Activated CD8-positive, alpha-beta T cell treated with anti-CD3 and anti-CD28 coated beads for 36 hours (primary cell): Measurements from ENCODE around the gene ODF2. TPM values are rescaled to one million over a fixed set of nuclear protein-coding genes. Genes with fewer than 3 reads are reported as not detected.

ENCODE experiments used
- ATAC-seq: fragments of 200-7000 bp; cut with Tn5 transposase; one replicate; pipeline ENCODE4 v1.10.0; 2021; ENCODE audit warnings: mild to moderate bottlenecking, moderate library complexity
- CTCF ChIA-PET: fragments of 350-600 bp; sonication (Branson Sonifier 250); formaldehyde crosslinking; loops from one replicate; lab custom pipeline; 2021; ENCODE audit warnings: antibody characterized with exemption; lab: Charles Lee
- POLR2A ChIA-PET: fragments of 350-600 bp; sonication (Branson Sonifier 250); formaldehyde crosslinking; loops from one replicate; lab custom pipeline; 2021; ENCODE audit warnings: antibody characterized with exemption; lab: Charles Lee
- DNase-seq: peaks from one replicate; pipeline ENCODE4 v3.0.0-alpha.2; 2020
- H3K27ac Mint-ChIP-seq: one replicate; pipeline ENCODE4 v1.8.0; 2021; ENCODE audit warnings: mild to moderate bottlenecking, mixed read lengths
- H3K27me3 Mint-ChIP-seq: one replicate; pipeline ENCODE4 v1.8.0; 2021; ENCODE audit warnings: mixed read lengths
- H3K36me3 Mint-ChIP-seq: one replicate; pipeline ENCODE4 v1.8.0; 2021; ENCODE audit warnings: low read depth, mixed read lengths
- H3K4me1 Mint-ChIP-seq: one replicate; pipeline ENCODE4 v1.8.0; 2021; ENCODE audit warnings: low read depth, mixed read lengths
- H3K4me3 Mint-ChIP-seq: one replicate; pipeline ENCODE4 v1.8.0; 2021; ENCODE audit warnings: mild to moderate bottlenecking, moderate library complexity, mixed read lengths
- H3K9me3 Mint-ChIP-seq: one replicate; pipeline ENCODE4 v1.8.0; 2021; ENCODE audit warnings: mixed read lengths
- CTCF ChIP-seq: fragments of 200-600 bp; IDR thresholded peaks from one replicate; pipeline ENCODE4 v1.8.0; 2022; ENCODE audit warnings: antibody characterized with exemption, mild to moderate bottlenecking
- intact Hi-C: fragments of 100-400 bp; cut with micrococcal nuclease; formaldehyde crosslinking; loops from one replicate; pipeline ENCODE4 v1.10.0; 2022
- total RNA-seq, 2 experiments: library from RNA; stranded (reverse); gene quantifications; one replicate each; pipeline ENCODE4 v1.2.3, GENCODE V29; 2021

ODF2 gene
- total RNA-seq, 2 experiments from 2014 or later: 79.3 to 83.6 TPM

GRCh38 chr9:128431207-128431606 lies 24.6 kb upstream of the ODF2 start:
- no peak for TF ChIP-seq CTCF
- intact Hi-C loops: no loop called here
- ATAC-seq: no peak
- Mint-ChIP-seq H3K4me1 (no peaks in the 10 kb centered on the region), H3K9me3 (no peaks in the 10 kb centered on the region), H3K27me3 (no peaks in the 10 kb centered on the region), H3K4me3 (no peak overlapping the region), H3K36me3 (no peaks in the 10 kb centered on the region), H3K27ac (no peak overlapping the region)
- ChIA-PET POLR2A (no interaction called here), CTCF (no interaction called here)
- no peak for DNase-seq

GRCh38 chr9:128434340-128434739 lies 21.5 kb upstream of the ODF2 start:
- Mint-ChIP-seq H3K4me1 (no peaks in the 10 kb centered on the region), H3K9me3 (no peaks in the 10 kb centered on the region), H3K27ac (no peak overlapping the region), H3K27me3 (no peaks in the 10 kb centered on the region), H3K4me3 (no peak overlapping the region), H3K36me3 (no peaks in the 10 kb centered on the region)
- ChIA-PET POLR2A (interaction anchor here (0.9 kb wide), 1 partner anchor 128 kb away, joined by 3 read pairs; no protein-coding TSS in a partner anchor), CTCF (interaction anchor here (1.0 kb wide), 1 partner anchor 384 kb away, joined by 3 read pairs; the partner anchor contains the start of gene ENDOG)
- TF ChIP-seq CTCF: no peak
- intact Hi-C loops: no loop called here
- ATAC-seq: no peak
- DNase-seq: no peak

GRCh38 chr9:128435611-128436010 lies 20.2 kb upstream of the ODF2 start:
- Mint-ChIP-seq H3K36me3 (no peaks in the 10 kb centered on the region), H3K4me3 (no peak overlapping the region), H3K4me1 (no peaks in the 10 kb centered on the region), H3K9me3 (no peaks in the 10 kb centered on the region), H3K27me3 (no peaks in the 10 kb centered on the region), H3K27ac (no peak overlapping the region)
- POLR2A ChIA-PET: interaction anchor here (1.2 kb wide), 1 partner anchor 37 kb away, joined by 3 read pairs; no protein-coding TSS in a partner anchor
- CTCF ChIA-PET: interaction anchor here (0.7 to 4.0 kb wide), 3 partner anchors 15 to 383 kb away, joined by 3 to 17 read pairs (median 3); partner anchors contain the start of genes CERCAM, ENDOG and URM1
- DNase-seq: no peak
- no peak for TF ChIP-seq CTCF
- no peak for ATAC-seq
- intact Hi-C loops: no loop called here

- no peaks in the 10 kb centered on the region for H3K4me1 Mint-ChIP-seq
- peak; percentile 89 for DNase-seq
- no peaks in the 10 kb centered on the region for H3K9me3 Mint-ChIP-seq
- H3K4me3 Mint-ChIP-seq: no peak overlapping the region
- intact Hi-C loops: no loop called here
- H3K27ac Mint-ChIP-seq: no peak overlapping the region
- H3K27me3 Mint-ChIP-seq: no peaks in the 10 kb centered on the region
- H3K36me3 Mint-ChIP-seq: no peaks in the 10 kb centered on the region
- ChIA-PET CTCF (interaction anchor here (0.6 to 4.0 kb wide), 41 partner anchors 9 to 333 kb away, joined by 3 to 26 read pairs (median 4); partner anchors contain the start of genes CERCAM, GLE1, ODF2 and PKN3), POLR2A (no interaction called here)
- ATAC-seq: peak; percentile 99
- TF ChIP-seq CTCF: peak; percentile 97
Observed at GRCh38 chr9:128438343-128439109, 17.3 kb upstream of the ODF2 start.

- Mint-ChIP-seq H3K4me3 (no peak overlapping the region), H3K36me3 (no peaks in the 10 kb centered on the region), H3K27me3 (no peaks in the 10 kb centered on the region), H3K4me1 (no peaks in the 10 kb centered on the region), H3K9me3 (no peaks in the 10 kb centered on the region), H3K27ac (no peak overlapping the region)
- DNase-seq (no peak), ATAC-seq (no peak)
- ChIA-PET POLR2A (no interaction called here), CTCF (interaction anchor here (0.6 to 4.0 kb wide), 37 partner anchors 9 to 548 kb away, joined by 3 to 26 read pairs (median 4); partner anchors contain the start of genes CERCAM, GLE1, PKN3 and SPTAN1)
- intact Hi-C loops: no loop called here
- TF ChIP-seq CTCF: no peak
Observed at GRCh38 chr9:128439273-128439672, 16.5 kb upstream of the ODF2 start.
